Stimulated activated CD4-positive, alpha-beta T cell treated with anti-CD3 and anti-CD28 coated beads, Interleukin-1b, Interleukin-23, amount 100 ng/mL, for 24 hours (primary cell): ENCODE measurements around the gene PDF.
A peak's percentile ranks its signal among the peaks of the same experiment; 100 is the strongest.
"Not testable (repeated sequence)": the region's sequence is repeated elsewhere in the genome, so short reads cannot be mapped to it uniquely, and the experiment has no call there.

Experiments
- DNase-seq, 4 experiments: peaks; one replicate each; pipeline ENCODE4 v3.0.0-alpha.2; 2020; ENCODE audit warnings: low read depth in 4 of 4, low spot score in 1 of 4

Gene PDF, protein sequence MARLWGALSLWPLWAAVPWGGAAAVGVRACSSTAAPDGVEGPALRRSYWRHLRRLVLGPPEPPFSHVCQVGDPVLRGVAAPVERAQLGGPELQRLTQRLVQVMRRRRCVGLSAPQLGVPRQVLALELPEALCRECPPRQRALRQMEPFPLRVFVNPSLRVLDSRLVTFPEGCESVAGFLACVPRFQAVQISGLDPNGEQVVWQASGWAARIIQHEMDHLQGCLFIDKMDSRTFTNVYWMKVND

GRCh38 chr16:69330286-69331109 lies at the start of gene PDF:
PDF (minus strand) TSS chr16:69330588; CDS start chr16:69330570, 18 bp downstream.
- peak; percentile 61 to 84 (median 78) for DNase-seq

DNA sequence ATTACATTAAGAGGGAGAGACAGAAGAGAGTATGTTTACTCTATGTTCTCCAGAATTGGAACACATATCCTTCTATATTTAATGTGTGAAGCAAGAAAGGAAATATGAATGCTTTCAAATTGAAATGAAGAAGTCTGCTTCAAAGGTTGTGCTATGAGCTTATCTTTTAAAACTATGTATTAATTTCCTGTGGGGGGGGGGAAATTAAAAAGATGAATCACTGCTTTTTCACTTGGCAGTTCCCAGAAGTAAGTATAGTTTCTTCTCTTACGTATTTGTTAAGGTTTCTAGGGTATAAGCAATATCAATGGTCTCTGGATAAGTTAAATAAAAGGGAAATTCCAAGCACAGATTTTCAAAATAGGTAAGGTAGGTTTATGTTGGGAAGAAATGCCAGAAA lies 48.4 kb upstream of the PDF start:
- no peak for DNase-seq

- no peak for DNase-seq
Observed at GRCh38 chr16:69378036-69378435, 47.6 kb upstream of the PDF start.

DNA sequence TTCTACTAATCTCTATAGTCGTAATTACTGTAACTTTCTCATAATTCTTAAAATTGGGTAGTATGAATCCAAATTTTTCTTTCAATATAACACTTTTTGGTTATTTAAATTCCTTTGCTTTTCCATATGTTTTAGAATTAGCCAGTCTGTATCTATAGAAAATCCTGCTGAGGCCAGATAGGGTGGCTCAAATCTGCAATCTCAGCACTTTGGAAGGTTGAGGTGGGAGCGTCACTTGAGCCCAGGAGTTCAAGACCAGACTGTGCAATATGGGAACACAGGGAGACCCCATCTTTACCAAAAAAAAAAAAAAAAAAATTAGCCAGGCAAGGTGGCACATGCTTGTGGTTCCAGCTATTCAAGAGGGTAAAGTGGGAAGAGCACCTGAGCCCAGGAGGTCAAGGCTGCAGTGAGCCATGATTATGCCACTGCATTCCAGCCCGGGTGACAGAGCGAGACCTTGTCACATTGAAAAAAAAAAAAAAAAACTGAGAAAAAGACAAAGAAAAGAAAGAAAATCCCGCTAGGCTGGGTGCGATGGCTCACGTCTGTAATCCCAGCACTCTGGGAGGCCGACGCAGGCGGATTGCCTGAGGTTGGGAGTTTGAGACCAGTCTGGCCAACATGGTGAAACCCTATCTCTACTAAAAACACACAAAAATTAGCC lies 46.1 kb upstream of the PDF start:
- DNase-seq = no peak

GRCh38 chr16:69373019-69373418 lies 42.6 kb upstream of the PDF start:
- DNase-seq = no peak

DNA sequence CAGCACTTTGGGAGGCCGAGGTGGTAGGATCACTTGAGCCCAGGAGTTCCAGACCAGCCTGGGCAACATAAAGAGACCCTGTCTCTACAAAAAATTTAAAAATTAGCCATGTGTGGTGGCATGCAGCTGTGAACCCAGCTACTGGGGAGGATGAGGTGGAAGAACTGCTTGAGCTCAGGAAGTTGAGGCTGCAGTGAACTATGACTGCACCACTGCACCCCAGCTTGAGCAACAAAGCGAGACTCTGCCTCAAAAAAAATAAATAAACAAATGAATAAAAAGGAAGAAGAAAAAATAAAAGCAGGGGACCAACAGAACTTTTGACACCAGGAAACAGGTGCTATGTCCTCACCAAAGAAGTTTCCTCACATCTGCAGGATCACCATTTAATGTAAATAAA lies 41.2 kb upstream of the PDF start:
- DNase-seq = no peak

DNA sequence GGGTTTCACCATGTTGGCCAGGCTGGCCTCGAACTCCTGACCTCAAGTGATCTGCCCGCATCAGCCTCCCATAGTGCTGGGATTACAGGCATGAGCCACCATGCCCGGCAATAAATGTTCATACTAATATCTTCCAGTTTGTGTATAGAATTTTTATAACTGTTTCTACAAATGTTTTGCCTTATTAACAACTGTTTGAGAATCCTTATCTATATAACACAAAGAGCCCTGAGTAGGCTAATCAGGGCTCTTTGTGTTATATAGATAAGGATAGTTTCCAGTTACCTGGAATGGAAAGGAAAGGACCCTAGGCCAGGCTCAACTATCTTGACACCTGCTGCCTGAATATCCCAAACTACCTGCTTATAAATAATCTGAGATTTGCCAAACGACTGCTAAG lies 38.5 kb upstream of the PDF start:
- no peak for DNase-seq

DNA sequence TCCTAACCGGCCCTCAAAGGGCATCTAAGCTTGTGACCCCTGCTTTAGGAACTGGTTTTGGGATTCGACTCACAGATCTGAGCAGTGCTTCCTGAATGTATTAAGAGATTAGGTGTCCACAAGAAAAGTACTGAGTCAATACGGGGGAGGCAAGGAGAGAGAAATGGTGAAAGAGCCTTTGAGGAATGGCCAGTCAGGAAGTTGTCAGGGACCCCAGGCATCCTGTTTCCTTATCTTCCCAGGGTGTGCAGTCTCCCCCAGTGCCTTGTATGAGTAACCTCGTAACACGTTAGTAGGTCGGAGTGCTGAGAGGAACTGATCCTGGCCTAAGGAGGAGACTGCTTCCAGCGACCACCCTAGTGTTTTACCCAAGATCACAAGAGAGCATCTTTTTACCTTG lies 37.6 kb upstream of the PDF start:
- DNase-seq = no peak

DNA sequence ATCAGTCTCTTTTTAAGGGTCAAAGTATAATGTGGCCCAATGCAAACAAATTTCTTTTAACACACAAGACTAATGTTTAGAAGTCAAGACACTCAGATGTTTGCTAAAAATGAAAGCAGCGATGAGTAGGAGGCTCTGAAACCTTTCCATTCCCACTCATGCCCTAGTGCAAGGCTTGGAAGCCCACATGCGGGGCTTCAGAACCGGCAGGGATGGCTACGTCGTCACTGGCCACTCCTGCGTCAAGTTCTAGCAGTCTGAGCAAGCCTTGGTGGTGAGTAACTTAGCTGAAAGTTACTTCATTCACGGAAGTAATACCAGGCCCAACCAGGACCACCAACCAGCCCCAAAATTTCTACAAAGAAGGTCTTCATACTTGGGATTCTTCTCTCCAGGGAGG lies 36.0 kb upstream of the PDF start:
- DNase-seq = peak in 1 of 4 experiments; percentile 6

GRCh38 chr16:69365901-69366300 lies 35.5 kb upstream of the PDF start:
- DNase-seq = no peak

DNA sequence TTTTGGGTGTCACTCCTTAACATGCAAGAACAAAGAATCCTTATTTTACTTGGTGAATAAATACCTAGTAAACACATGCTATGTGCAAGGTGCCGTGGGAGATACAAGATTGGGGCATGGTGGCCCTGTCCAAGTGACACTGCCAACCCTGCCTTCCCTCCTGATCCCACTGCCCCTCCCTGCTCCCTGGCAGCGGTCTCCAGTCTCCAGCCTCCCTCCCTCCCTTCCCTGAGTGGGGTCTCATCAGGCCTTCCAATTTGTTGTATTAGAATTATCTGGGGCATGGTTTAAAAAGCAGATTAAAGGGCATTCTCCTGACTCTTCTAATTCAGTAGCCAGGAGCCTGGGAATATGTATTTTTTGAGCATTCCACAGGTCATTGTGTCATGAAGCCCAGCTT lies 33.7 kb upstream of the PDF start:
- no peak for DNase-seq

DNA sequence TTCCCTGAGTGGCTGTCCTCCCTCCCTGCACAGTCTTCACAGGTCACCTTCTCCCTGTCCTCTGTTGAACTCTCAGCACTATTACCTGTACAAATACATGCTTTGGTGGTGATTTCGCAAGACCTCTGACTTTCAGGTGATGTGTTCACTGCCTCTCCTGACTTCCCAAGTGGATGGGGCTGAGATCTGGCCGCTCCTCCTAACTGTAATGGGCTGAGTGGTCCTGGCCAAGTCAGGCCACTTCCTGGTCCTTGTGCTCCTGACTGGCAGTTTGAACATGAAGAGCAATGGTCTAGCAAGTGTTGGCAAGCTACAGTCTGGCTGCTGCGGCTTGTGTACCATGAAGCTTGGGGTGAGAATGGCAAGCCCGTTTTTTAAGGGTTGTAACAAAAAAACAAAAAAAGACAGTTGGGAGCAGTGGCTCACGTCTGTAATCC lies 32.9 kb upstream of the PDF start:
- no peak for DNase-seq

- DNase-seq = not testable (repeated sequence)
Observed at GRCh38 chr16:69360070-69360469, 29.7 kb upstream of the PDF start.

GRCh38 chr16:69351309-69352027 lies 21.1 kb upstream of the PDF start, which contains the start of gene TMED6:
TMED6 (minus strand) TSS chr16:69351786; CDS start chr16:69351753, 33 bp downstream.
- DNase-seq = no peak

DNA sequence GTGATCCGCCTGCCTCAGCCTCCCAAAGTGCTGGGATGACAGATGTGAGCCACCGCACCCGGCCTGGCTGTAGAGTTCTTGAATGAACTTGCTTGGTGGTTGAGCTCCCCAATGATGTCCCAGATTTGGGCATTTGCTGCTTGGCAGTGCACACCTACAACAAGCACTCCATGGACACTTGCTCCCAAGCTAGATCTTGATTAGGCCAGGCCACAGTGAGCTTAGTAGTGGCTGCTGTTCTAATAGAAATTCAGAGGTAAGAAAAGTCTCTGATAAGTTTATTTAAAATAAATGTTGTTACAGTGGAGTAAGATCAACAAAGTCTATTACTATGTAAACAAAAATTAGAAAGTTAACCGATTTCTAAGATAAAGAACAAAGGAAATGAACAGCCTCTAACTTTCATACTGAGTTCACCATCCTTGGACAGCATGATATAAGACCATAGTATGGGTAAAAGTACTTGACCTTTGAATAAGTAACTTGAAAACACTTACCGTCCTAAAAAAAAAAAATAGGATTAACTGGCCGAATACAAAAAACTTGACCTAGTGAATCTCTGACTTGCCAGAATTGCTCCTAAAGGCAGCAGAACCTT lies 20.2 kb upstream of the PDF start:
- DNase-seq = no peak

- DNase-seq = no peak
Observed at GRCh38 chr16:69349536-69349935, 19.1 kb upstream of the PDF start.

DNA sequence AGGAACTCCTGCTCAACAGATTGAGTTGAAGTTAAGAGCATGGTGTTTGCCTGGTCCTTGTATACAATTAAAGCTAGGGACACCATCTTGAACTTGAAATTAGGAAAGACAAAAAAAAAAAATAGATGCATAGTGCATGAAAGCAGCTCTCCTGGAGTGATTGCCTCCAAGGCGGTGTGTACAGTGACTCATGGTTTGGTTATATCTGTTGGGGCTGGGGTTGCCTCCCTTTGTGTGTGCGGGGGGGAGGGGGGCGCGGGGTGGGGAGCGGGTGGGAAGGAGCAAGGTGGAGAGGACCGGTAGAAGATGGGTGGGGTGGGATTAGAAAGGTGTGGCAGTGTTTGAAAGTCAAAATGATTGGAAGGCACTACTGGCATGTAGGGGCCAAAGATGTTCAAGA lies 17.8 kb upstream of the PDF start:
- DNase-seq = no peak

- DNase-seq = no peak
Observed at GRCh38 chr16:69346683-69347082, 16.3 kb upstream of the PDF start.

GRCh38 chr16:69345923-69346322 lies 15.5 kb upstream of the PDF start:
- no peak for DNase-seq

DNA sequence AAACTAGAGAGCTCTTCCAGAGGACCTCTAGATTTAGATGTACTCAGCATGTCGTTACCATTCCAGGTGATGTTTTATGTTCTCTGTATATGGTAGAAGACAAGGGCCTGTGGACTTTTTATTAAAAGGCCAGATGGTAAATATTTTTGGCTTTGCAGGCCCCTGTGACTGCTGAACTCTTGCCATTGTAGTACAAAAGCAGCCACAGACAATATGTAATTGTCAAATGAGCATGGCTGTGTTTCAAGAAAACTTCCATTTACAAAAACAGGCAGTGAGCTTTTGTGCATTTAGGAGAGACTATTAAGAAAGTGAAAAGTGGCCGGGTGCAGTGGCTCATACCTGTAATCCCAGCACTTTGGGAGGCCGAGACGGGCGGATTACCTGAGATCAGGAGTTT lies 13.8 kb upstream of the PDF start:
- DNase-seq = no peak

- DNase-seq = no peak
Observed at GRCh38 chr16:69340095-69340644, 9.8 kb upstream of the PDF start.
